PFSK-1 (cell line): ENCODE results near the gene ZNF133.

Experiments used
- FOXP2 ChIP-seq: optimal IDR thresholded peaks from 2 replicates; pipeline ENCODE3; 2011; ENCODE audit warnings: borderline replicate concordance, control low read depth, inconsistent platforms; ENCODE audit not compliant: insufficient read depth; ENCODE audit errors: extremely low read length, extremely low read depth
- POLR2AphosphoS5 ChIP-seq: IDR thresholded peaks from 2 replicates; pipeline ENCODE4 v1.6.1; 2012; ENCODE audit warnings: low read depth, mild to moderate bottlenecking, control low read depth, low read length, moderate library complexity
- REST ChIP-seq, 2 experiments: IDR thresholded peaks; 2 replicates each; pipeline versions ENCODE4 v1.6.1 to v1.8.0; 2011 to 2012; ENCODE audit warnings: low read depth in 2 of 2, low read length in 2 of 2, control low read depth in 1 of 2, inconsistent platforms in 1 of 2, mild to moderate bottlenecking in 1 of 2, moderate library complexity in 1 of 2; ENCODE audit not compliant: insufficient read depth in 1 of 2
- SIN3A ChIP-seq: IDR thresholded peaks from 2 replicates; pipeline ENCODE4 v1.6.1; 2012; ENCODE audit warnings: mild to moderate bottlenecking, low read length, moderate library complexity, borderline replicate concordance; ENCODE audit not compliant: insufficient read depth
- TAF1 ChIP-seq: IDR thresholded peaks from 2 replicates; pipeline ENCODE4 v1.6.1; 2012; ENCODE audit warnings: low read length, control low read depth, borderline replicate concordance; ENCODE audit not compliant: insufficient read depth

GRCh38 chr20:18284805-18285533, 3.4 kb upstream of the ZNF133 start:
- TF ChIP-seq POLR2AphosphoS5, result no peak
- no peak for TF ChIP-seq REST (IDR thresholded peaks at IDR 0.05; ENCODE audit: insufficient read depth in 1 of 2, low read depth in 2 of 2, low read length in 2 of 2)
- TF ChIP-seq SIN3A, result no peak
- TF ChIP-seq TAF1, result no peak
- TF ChIP-seq FOXP2, result no peak
